AML-193 (cell line): Measurements from ENCODE around the gene C11orf91.
"Not testable (repeated sequence)": the region's sequence is repeated elsewhere in the genome, so short reads cannot be mapped to it uniquely, and the experiment has no call there.

Experiments
- DNase-seq, 2 experiments: peaks; one replicate each; lab custom pipeline; 2025; lab: John Stamatoyannopoulos, UW

C11orf91 gene

DNA sequence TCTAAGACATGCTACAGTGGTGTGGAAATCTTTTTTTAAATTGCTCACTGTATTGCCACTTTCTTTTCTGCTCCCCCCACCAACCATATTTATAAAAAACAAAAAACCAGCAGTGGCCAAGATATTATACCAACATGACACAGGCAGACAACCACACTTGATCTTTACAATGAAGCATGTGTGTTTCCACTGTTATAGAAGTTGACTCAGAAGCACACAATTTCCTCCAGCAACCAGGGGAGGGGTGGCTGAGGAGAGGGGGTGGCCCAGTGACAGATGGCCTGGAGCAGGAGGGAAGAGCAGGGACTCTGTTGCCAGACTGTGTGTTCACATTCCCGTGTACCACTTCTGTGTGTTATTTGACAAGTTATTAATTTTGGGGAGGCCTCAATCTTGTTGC is 20.8 kb upstream of the C11orf91 start:
- no peak for DNase-seq

DNA sequence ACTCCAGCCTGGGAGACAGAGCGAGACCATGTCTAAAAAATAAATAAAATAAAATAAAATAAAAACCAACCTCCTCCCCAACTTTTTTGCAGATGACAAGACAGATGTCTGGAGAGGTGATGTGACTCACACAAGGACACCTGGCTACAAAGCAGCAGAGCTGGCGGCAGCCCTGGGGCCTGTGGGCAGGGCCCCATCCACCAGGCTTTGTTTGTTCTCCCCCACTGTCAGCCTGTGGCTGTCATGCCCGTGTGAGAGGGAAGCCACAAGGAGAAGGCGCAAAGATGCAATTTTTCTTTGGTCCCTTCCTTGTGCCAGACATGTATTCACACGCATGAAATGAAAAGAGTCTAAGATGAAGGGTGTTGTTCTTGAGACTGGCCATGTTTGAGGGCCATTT is 19.0 kb upstream of the C11orf91 start:
- no peak for DNase-seq

DNA sequence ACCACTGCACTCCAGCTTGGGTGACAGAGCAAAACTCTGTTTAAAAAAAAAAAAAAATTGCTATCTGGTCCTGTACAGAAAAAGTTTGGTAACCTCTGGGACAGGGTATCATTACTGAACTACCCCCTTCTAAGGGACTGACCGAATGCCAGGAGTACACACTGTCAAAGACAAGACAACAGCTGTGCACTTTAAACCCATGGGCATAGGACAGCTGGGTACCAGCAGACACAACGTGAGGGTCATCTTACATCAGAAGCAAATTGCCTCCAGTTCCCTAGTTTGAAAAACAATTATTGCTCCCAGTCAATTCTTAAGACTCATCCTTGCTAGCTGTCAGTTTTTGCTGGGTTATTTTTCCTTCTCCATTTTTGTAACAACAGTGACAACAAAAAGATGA is 17.8 kb upstream of the C11orf91 start:
- no peak for DNase-seq

DNA sequence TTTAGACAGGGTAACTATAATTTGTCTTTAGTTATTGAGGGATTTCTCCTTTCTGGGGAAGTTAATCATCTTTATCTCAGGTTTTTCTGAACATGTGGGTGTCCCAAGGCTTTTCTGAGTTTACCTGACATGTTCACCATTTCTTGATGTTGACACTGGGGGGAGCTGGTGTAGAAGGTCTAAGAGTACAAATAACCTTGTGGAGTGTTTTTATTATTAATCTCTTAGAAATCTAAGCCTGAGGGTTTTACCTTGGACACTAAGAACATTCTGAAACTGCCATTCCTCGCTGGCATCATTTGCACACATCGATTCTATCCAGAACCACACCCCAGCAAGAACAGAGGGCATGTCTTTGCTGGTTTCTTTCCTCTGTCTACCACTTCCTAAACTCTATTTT is 15.6 kb upstream of the C11orf91 start:
- peak; percentile 11 to 17 for DNase-seq

DNA sequence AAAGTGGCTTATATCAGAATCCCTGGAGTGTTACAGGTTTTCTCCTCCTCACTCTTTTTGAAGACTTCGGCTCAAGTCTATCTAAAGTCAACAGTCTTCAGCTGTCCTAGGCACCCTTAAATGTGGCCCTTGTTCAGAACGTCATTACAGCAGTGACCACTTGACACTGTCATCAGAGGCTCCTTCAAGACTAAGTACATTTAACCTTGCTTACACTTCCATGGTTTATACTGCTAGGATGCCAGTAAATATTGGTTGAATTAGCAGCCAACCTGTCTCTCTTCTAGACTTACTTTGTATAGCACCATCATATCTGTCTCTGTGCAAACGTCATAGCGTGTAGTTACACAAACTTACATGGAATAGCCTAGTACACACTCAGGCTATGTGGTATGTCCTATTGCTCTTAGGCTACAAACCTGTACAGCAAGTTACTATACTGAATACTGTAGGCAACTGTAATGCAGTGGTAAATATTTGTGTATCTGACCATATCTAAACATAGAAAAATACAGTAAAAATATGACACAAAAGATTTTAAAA is 13.3 kb upstream of the C11orf91 start:
- DNase-seq: no peak

DNA sequence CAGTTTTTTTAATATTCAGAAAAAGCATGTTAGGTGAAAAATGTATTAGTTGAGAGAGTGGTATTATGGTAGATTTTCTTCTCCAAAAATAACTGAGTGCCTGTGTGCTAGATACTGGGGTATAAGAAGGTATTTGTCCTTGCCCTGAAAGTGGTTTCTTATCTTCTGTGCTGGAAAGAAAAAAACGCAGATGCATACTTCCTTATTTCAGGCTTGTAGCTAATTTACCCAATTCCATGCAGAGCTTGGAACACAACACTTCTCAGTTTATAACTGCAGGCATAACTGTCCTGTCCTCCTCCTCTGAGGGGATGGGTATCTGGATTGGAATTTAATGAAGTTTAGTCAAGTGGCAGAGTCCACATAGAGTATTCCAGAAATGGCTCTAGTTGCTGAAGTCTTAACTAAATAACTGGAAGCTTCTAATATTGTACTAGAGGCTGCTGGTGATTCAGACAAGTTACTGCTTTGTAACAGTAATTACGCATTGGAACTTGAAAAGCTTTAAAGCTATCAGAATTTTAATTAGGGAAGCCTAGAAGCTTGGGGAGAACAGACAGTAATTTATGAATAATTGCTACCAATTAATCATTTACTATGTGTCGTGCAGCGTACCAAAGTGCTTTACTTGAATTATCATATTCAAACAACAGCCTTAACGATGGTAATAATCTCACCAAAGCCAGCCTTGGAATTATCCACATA is 12.7 kb upstream of the C11orf91 start:
- DNase-seq: no peak

DNA sequence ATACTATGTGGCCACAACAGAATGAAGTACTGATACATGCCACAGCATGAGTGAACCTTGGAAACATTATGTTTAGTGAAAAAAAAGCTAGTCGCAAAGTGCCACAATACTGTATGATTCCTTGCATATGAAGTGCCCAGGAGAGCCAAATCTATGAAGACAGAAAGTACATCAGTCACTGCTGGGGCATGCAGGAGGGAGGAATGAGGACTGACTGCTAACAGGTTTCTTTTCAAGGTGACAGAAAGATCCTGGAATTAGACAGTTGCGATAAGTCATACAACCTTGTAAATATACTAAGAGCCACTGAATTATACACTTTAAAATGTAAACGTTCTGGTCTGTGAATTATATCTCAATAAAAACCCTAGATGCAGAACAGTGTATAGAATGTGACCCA is 11.8 kb upstream of the C11orf91 start:
- DNase-seq: no peak

DNA sequence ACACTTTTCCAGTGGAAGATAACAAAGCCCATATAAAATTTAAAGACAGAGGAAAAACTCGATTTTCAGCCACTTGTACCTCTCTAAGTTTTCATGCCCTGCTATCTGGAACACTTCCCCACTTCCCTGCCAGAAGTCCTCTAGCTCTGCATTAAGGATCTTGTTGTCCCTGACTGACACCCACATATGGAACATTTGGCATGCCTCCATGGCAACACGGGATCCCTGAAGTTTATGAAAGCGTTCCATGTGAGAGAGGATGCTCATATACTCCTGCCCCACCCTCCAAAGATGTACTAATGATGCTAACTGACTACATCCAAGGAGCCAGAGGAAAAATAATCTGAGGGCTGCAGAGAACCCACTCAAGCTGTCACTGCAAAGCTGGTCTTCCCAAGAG is 8.8 kb upstream of the C11orf91 start:
- DNase-seq: no peak

DNA sequence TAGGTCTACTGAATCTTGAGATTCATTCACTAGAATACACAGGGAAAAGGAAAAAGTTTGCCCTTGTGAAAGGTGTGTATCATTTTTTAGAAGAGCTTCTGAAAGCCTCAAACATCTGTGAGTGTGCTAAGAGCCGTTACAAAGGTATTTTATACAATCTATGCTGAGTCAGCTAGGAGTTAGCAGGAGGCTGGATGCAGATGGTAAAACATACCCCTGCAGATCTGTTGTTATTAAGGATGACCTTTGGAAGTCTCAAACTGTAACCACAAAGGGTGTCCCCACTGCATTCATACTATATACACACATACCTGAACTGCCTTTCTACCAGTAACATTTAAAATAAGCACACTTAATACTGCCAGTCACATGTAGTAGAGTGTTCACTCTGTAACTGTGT is 8.4 kb upstream of the C11orf91 start:
- DNase-seq: no peak

DNA sequence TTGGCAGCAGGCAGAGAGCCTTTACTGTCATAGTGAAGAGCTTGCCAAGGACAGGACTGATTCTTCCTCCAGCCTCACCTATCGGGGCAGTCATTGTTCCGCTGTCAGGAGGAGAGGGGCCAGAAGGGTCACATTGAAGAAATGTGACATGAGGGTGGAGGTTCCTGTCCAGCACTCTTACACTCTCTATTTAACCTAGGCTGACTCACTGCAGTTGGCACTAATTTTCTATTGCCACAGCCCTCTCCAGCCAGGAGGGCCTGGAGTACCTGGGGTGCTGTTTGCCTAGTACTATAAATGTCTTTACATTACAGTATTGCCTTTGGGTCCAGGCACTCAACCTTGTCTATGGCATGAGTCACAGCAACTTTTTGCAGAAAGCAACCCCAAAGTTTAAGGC is 7.2 kb upstream of the C11orf91 start:
- not testable (repeated sequence) for DNase-seq

DNA sequence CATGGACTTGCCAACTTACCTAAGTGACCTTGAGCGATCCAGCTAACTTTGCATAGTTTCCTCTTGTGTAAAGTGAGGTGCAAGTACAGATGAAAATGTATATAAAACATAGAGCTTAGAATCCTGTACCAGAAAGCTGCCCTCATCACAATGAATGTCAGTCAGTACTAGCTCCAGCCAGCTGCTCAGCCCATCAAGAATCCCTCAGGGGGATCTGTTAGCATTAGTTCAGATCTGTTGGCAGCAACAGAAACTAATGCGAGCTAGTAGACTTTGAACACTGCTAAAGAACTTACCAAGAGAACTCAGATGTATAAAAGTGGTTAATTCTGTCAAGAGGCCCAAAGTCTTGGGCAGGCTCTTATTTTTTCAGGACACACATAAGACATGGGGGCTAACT is 6.3 kb upstream of the C11orf91 start:
- no peak for DNase-seq

DNA sequence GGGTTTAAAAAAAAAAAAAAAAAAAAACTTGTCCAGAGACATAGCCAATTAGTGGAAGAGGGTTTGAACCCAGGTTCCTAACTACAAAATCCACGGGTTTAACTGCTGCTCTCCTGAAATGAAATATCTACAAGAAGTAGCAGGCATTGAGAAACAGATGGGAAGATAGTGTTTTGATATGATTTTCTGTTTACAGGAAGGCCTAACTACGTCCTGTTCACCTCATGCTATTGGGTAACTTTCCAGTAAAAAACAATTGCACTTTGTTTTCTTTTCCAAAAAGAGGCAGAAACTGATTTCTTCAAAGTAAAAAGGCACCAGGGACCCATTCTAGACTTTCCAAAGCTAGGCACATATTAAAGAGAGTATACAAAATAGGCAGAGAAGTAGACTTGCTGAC is 5.9 kb upstream of the C11orf91 start:
- no peak for DNase-seq

DNA sequence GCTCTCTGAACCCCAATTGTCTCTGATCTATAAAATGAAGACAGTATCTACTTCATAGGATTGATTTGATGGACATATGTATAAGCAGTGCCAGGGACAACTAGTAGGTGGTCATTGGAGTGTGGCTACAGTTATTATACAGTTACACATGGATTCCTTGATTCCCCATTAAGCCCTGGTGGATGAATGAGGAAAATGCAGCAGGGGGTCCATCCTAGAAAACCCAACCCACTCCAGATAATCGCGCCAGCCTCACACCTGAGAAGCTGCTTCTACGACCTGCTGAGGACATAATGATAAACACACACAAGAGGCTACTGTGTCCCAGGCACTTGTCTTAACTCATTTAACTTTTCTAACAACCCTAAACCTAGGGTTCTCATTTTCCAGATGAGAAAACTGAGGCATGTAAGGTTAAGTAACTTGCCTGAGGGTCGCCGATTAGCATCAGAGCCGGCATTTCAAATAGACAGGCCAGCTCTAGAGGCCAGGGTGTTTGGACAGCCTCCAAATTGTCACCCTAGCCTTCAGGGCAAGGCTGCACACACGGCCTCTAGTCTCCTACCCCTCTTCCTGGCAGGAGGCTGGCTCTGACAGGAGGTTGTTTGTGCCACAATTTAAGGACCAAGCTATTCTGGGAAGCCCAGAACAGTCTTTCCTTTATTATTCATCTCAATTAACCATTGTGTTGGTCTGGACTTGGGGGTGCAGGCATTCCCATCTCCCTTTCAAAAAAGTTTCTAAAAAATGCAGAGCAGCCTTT is 3.8 kb upstream of the C11orf91 start:
- no peak for DNase-seq

DNA sequence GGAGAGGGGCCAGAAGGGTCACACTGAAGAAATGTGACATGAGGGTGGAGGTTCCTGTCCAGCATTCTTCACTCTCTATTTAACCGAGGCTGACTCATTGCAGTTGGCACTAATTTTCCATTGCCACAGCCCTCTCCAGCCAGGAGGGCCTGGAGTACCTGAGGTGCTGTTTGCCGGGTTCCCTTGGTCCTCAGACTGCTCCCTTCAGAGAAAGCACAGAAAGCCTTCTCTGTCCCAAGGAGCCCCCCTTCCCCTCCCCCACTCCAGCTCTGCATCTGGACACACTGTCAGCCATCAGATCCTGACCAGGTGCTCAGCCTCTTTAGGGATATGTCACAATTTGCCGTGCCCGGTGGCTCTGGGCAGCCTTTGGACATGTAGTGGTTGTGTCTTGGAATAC is 3.2 kb upstream of the C11orf91 start:
- DNase-seq: no peak

DNA sequence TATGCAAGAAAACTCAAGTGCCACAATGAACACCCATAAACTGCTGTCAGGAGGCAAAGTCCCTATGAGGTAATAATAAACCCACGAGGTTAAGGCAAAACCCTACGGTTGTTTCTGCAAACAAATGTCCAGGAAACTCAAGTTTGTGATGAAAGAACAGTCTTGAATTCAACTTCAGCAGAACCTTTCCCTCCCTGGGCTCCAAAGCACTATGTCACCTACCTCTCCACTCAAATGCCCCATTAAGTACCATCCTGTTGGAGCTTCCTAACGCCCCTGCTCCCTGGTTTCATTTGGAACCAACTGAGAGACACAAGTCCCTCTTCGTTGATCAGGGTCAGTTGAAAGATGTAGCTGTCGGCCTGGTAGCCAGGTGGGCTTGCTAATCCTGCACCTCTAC is 2.6 kb upstream of the C11orf91 start:
- no peak for DNase-seq

DNA sequence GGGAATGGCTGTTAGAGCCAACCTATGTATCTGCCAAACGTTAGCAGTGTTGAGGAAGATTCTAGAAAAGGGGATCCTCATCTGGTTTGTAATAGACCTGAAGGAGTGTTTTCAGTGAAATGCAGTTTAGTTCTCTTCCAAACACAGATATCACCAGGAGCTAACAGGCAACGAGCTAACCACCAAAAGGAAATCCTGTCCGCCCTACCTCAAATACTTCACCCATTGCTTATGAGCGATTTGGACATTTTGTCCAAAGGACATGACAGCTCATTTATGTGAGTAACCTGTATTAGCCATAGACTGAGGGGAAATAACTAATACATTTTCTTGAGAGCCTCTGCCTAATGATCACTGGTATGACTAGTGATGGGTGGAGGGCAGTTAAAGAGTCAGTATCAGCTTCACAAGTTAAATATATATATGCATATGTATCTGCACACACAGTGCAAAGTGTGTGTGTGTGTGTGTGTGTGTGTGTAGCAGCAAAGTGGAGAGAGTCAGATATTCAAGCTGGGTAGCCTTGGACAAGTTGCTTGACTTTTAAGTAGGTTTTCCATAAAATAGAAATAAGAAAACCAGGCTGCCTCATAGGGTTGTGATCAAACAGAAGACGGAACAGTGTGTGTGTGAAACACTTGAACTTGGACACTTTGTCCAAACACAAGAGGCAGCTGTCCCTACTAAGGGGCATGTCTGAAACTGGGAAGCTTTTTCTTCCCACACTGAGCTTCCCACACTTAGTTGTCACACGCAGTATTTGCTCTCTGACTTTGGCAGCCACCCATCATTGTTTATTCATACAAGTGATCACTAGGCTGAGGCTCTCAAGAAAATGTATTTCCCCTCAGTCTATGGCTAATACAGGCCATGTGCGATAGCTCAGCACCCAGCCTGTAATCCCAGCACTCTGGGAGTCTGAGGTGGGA is 940 bp upstream of the C11orf91 start:
- no peak for DNase-seq

DNA sequence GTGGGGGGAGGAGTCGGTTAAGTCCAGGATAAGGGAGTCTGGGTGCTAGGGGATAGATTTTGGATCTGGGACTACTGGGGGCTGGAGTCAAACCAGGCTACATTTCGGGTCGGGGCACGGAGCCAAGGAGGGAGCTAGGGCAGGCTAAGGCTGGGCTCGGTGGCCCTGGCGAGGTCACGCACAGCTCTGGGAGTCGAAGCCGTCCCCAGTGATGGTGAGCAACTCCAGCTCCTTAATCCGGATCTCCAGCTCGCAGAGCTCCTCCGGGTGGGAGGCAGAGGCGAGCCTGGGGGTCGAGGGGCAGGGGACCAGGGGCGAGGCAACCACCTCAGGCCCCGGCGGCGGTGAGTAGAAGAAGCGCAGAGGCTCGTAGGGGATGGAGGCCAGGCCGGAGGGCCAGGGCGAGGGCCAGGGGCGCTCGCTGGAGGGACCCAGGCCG is 544 bp downstream of the C11orf91 start:
- no peak for DNase-seq

DNA sequence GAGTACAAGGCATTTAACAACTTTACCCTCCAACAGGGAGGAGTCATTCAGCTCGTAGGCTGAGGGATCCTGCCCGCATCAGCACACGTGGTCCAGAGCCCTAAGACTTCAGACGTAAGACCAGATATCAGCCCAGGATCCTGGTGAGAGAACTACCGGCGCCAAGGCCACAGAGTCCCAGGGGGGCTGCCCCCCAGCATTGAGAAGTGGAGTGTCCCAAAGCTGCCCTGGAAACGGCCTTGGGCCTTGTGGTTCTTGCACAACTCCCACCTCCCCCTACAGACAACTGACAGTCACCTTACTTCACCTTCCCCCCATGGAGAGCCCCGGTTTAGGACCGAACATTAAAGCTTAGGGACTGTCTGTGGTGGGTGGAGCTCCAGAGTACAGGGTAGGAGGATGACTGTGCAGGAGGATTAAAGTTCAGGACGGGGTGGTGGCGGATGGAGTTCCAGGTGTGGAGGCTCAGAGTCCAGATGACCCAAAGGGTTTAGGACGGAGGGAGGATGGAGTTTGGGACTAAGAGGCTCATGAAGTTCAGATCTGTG is 1.0 kb downstream of the C11orf91 start:
- no peak for DNase-seq

DNA sequence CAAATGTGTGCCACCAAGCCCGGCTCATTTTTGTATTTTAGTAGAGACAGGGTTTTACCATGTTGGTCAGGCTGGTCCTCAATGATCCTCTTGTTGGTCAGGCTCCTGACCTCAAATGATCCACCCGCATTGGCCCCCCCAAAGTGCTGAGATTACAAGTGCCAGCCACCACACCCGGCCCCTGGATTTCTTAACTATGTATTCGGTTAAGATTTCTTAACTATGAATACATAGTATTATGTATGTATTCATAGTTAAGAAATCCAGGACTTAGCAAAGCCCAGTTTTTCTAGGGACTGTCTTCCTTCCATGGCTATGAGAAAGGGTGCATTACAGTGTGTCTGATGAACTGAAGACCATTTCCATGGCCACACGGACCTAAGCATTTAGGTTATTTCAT is 1.7 kb downstream of the C11orf91 start:
- DNase-seq: no peak

DNA sequence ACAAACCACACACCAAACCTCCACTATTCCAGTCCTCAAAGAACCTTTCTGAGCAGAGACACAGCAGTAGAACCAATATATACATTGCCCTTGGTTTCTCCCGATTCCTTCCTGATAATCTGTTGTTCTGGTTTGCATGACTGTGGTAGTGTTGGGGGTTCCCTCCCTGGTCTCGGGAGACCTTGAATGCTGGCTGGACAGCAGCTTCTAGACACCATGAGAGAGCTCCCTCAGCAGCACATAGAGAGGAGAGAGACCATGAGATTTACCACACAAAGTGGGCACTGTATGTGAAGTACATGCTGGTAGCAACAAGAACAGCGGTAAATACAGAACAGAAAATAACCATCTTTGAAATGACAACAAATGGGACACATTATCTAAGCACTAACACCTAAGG is 2.6 kb downstream of the C11orf91 start:
- no peak for DNase-seq

DNA sequence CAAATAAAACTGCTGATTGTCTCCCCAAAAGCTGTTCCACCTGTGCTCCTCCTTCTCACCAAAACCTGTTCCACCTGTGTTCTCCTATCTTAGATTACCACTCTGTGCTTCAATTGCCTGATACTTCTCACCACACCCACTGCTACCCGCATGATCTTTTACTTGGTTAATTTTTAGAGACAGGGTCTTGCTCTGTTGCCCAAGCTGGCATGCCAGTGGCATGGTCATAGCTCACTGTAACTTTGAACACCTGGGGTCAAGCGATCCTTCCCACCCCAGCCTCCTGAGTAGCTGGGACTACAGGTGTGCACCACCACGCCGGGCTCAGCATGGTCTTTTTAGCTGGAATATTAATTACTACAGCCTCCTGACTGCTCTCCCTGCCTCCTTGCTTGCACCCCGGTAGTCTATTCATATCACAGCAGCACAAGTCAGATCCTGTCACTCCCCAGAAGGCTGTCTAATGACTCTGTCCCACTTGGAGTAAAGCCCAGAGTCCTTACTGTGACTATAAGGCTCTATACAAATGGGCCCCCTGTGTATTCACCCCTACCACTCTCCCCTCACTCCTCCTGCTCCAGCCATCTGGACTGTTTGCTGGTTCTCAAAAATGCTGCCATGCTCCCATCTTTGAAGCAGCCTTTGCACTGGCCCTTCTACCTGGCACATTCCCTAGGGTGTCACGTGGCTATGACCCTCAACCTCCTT is 3.5 kb downstream of the C11orf91 start:
- DNase-seq: no peak
